GM18909 (cell line): ENCODE data around the gene PRSS27.
"Not testable (repeated sequence)": the region's sequence is repeated elsewhere in the genome, so short reads cannot be mapped to it uniquely, and the experiment has no call there.

Experiments
- ATAC-seq: cut with Tn5 transposase; IDR thresholded peaks from one replicate; pipeline ENCODE4 v1.9.1; 2021; ENCODE audit warnings: mild to moderate bottlenecking; ENCODE audit not compliant: unreplicated experiment, poor library complexity

PRSS27 gene

DNA sequence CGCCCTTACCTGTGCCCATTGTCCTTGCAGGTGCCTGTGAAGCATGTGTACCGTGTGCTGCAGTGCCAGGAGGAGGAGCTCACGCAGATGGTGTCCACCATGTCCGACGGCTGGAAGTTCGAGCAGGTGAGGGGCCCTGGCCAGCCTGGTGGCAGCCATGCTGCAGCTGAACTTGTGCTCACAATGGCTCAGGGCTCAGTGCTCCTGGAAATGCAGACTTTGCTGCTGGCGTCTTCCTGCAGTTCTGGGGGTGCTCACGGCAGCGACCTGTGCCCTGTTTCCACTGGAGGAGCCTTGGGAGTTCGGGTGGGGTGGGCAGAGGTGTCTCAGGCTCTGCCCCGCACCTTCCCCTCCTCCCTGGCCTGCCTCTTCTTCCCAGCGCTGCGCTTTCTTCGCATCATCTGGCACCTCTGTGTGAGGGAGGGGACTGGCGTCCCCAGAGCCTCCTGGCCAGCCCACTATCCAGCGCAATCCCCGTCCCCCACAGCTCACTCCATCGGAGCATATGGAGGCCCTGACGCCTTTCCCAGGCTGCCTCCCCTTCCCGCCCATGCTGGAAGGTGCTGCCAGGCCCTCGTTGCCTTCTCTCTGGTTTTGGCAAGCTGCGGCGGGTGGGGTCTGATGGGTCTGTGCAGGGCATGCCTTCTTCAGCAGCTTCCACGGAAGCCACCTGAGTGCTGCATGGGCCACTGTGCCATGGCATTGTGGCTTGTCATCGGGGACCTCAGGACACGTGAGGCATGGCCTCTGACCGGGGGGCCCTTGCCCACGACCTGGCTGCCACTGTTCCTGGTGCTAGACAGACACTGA lies 20.0 kb downstream of the PRSS27 start:
- ATAC-seq, result no peak

GRCh38 chr16:2698965-2699750 lies 20.9 kb downstream of the PRSS27 start:
- no peak for ATAC-seq

DNA sequence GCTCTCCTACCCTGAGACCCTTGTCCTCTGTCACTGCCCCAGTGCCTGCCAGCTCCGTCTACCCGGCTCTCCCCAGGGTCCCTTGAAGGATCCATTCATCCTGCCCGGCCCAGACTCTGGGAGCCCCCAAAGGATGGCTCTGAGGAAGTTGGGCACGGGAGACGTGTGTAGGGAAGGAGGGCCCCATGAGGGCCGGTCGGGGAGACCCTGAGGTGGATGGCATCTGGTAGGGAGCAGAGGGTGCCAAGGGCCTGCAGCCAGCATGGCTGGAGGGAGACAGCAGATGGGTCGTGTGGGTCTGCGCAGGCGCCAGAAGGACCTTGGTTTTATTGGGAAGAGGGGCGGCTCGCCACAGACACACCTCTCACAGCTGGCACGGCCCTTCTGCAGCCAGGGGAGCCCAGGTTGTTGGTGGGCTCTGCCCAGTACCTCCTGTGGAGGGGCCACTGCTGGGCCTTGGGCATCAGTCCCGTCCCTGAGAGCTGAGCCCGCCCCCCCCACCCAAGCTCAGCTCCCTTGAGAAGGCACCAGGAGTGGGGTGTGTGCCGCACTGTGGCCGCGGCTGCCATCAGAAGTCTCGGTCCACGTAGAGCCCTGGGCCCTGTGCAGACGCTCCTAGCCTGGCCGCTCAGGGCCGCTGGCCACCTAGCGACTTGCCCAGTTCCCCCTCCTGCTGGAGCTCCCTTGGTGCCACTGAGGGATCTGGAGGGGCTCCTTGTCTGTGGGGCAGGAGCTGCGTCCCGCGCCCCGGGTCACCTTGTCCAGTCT lies 21.7 kb downstream of the PRSS27 start:
- ATAC-seq, result no peak

GRCh38 chr16:2697401-2697948 lies 22.5 kb downstream of the PRSS27 start:
- no peak for ATAC-seq

GRCh38 chr16:2696601-2697250 lies 23.3 kb downstream of the PRSS27 start:
- not testable (repeated sequence) for ATAC-seq

GRCh38 chr16:2692948-2693651 lies 26.9 kb downstream of the PRSS27 start:
- ATAC-seq, result no peak

- ATAC-seq, result no peak
Measured at GRCh38 chr16:2692251-2692947, 27.6 kb downstream of the PRSS27 start.

- ATAC-seq, result no peak
Measured at GRCh38 chr16:2691491-2692248, 28.4 kb downstream of the PRSS27 start.

DNA sequence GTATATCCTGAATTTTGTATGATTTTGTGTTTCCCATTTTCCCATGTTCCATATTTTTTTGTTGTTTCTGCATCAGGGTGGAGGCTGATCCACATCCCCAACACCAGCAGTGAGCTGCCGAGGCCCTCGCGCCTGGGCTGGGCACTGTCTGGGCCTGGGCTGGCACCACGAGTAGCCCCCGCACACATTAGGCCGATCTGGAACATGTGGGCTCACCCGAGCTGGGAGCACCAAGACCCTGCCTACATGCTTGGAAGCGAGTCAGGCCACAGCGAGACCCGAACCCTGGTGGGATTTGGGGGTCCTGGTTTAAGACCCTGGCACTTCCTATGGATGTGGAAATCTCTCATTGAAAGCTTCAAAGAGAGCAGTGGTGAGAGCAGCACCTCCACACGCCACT lies 29.2 kb downstream of the PRSS27 start:
- ATAC-seq, result no peak

GRCh38 chr16:2689968-2690801 lies 29.8 kb downstream of the PRSS27 start:
- ATAC-seq, result no peak

DNA sequence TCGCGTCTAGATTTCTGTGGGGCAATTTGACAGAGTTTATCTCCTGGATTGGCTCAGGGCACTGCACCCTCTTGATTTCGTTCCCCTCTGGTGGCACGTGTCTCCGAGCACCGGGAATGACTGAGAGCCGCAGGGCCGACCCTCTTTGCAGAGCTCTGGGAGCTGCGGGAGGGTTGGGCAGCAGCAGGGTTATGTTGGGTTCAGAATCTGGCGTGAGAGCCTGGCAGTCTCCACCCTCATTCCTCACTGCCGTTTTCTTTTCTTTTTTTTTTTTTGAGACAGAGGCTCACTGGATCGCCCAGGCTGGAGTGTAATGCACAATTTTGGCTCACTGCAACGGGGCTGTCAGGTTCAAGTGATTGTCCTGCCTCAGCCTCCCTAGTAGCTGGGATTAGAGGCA lies 30.6 kb downstream of the PRSS27 start:
- ATAC-seq, result not testable (repeated sequence)

- ATAC-seq, result no peak
Measured at GRCh38 chr16:2687531-2688308, 32.3 kb downstream of the PRSS27 start.

DNA sequence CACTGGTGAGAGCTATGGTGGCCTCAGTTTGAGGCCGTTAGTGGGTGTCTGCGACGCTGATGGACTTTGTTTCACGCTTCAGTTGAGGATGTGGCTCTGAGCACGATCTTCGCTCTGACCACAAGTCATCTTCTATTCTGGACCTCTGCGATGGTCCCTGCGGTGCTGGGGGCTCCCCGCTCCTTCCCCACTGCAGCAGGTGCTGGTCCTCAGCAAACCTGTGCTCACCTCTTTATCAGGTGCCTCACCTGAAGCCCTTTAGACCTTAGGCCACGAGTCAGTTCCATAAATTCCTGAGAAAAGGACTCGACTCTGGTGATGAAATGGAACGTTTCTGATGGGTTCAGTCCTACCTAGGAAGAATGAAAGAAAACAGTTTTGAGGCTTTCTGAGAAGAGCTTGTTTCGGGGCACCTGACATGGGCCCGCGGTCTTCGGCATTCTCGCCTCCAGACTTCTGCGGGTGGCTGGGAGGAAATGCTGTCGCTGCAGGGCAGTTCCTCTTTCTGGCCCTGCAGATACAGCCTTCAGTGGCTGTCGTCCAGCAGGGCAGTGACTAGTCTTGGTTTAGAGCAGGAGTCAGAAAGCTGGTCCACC lies 33.0 kb downstream of the PRSS27 start:
- ATAC-seq, result peak; percentile 37

- ATAC-seq, result peak; percentile 26
Measured at GRCh38 chr16:2686075-2686474, 33.9 kb downstream of the PRSS27 start.

DNA sequence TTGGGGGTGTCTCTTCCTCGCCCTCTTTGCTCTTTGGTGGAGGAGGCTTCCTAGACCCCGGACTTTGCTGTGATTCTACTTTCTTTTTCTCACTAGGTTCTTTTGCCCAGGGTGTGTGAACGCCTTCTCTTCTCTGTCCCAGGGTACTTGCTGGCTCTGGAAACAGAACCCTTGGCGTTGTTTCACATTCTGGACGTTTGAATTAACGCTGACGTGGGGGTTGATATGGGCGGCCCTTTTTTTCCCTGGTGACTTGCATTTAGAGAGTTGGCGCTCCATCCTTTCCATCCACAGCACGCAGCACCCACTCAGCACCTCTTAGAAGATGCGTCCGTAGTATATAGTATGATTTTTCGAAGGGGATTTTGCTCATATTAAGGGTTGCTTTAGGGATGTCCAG lies 37.0 kb downstream of the PRSS27 start:
- ATAC-seq, result not testable (repeated sequence)
